OCI-LY7 (cell line): ENCODE data around the gene MAP3K10. TPM values are rescaled to one million over a fixed set of nuclear protein-coding genes. Genes with fewer than 3 reads are reported as not detected.

Experiments used
- BruUV-seq: library from RNA; stranded (reverse); fragments of 400-500 nt; replicated peaks from 2 replicates; lab custom pipeline; 2021; lab: Mats Ljungman, UMichigan
- CTCF ChIA-PET: fragments of 300-600 bp; sonication (Branson Sonifier 250); formaldehyde crosslinking; loops from one replicate; lab custom pipeline; 2022; ENCODE audit warnings: antibody characterized with exemption; ENCODE audit not compliant: unreplicated experiment; lab: Charles Lee
- POLR2A ChIA-PET: fragments of 300-600 bp; sonication (Branson Sonifier 250); formaldehyde crosslinking; loops from one replicate; lab custom pipeline; 2022; ENCODE audit warnings: antibody characterized with exemption; lab: Charles Lee
- DNase-seq: peaks from one replicate; pipeline ENCODE4 v3.0.0-alpha.2; 2015; ENCODE audit warnings: low spot score
- H2AFZ ChIP-seq: fragments of 200-600 bp; sonication (generic), shearing (Covaris generic); 2 replicates; pipeline ENCODE4 v1.6.1; 2014; ENCODE audit warnings: mild to moderate bottlenecking, antibody characterized with exemption, low read length, moderate library complexity
- H3K27ac ChIP-seq: fragments of 200-600 bp; sonication (generic); 2 replicates; pipeline ENCODE4 v1.5.1; 2014; ENCODE audit warnings: mixed run types, low read depth, mild to moderate bottlenecking, moderate library complexity, low read length, inconsistent platforms; ENCODE audit not compliant: poor library complexity, severe bottlenecking
- H3K36me3 ChIP-seq: fragments of 200-600 bp; sonication (generic); 2 replicates; pipeline ENCODE4 v1.6.1; 2014; ENCODE audit warnings: mild to moderate bottlenecking, antibody characterized with exemption, low read length, moderate library complexity, mixed read lengths; ENCODE audit not compliant: insufficient read depth
- H3K4me1 ChIP-seq: fragments of 200-600 bp; sonication (generic); 2 replicates; pipeline ENCODE4 v1.5.1; 2014; ENCODE audit warnings: mild to moderate bottlenecking, low read length; ENCODE audit not compliant: insufficient read depth, poor library complexity, severe bottlenecking
- H3K4me2 ChIP-seq: fragments of 200-600 bp; sonication (generic); 2 replicates; pipeline ENCODE4 v1.6.1; 2014; ENCODE audit warnings: mild to moderate bottlenecking, low read length
- H3K4me3 ChIP-seq: fragments of 200-600 bp; sonication (generic); 2 replicates; pipeline ENCODE4 v1.5.1; 2014; ENCODE audit warnings: mild to moderate bottlenecking, low read depth, low read length; ENCODE audit not compliant: poor library complexity, severe bottlenecking
- H3K79me2 ChIP-seq: fragments of 200-600 bp; sonication (generic); 2 replicates; pipeline ENCODE4 v1.6.1; 2016; ENCODE audit warnings: low read depth, mild to moderate bottlenecking, low read length, moderate library complexity, mixed read lengths; ENCODE audit not compliant: insufficient read depth
- H3K9me2 ChIP-seq: fragments of 200-600 bp; sonication (generic); 2 replicates; pipeline ENCODE4 v1.6.1; 2016; ENCODE audit warnings: mild to moderate bottlenecking, low read length, mixed read lengths; ENCODE audit not compliant: insufficient read depth
- H3K9me3 ChIP-seq: fragments of 200-600 bp; sonication (generic); 2 replicates; pipeline ENCODE4 v1.6.1; 2014; ENCODE audit warnings: mild to moderate bottlenecking, mixed run types, low read length, mixed read lengths
- H4K20me1 ChIP-seq: fragments of 200-600 bp; sonication (generic); 2 replicates; pipeline ENCODE4 v1.6.1; 2014; ENCODE audit warnings: mild to moderate bottlenecking, antibody characterized with exemption, low read length, moderate library complexity, mixed read lengths; ENCODE audit not compliant: insufficient read depth
- CTCF ChIP-seq: fragments of 200-600 bp; sonication (generic); conservative IDR thresholded peaks from 2 replicates; pipeline ENCODE4 v1.5.1; 2014; ENCODE audit warnings: mild to moderate bottlenecking, antibody characterized with exemption, low read length, moderate library complexity, mixed read lengths
- EZH2phosphoT487 ChIP-seq: fragments of 200-600 bp; sonication (generic); IDR thresholded peaks from 2 replicates; pipeline ENCODE4 v1.6.1; 2018; ENCODE audit warnings: low read depth, borderline replicate concordance, mild to moderate bottlenecking, mixed run types, antibody characterized with exemption, low read length, moderate library complexity, mixed read lengths
- intact Hi-C: fragments of 100-400 bp; cut with micrococcal nuclease; formaldehyde crosslinking; loops from one replicate; pipeline ENCODE4 v1.10.0; 2022; ENCODE audit not compliant: unreplicated experiment
- total RNA-seq, 2 experiments: library from RNA; depleted of rRNA in 1 of 2; stranded (reverse); fragments of >200 nt in 1 of 2; shearing (Covaris generic) in 1 of 2; gene quantifications; 2 replicates each; pipeline ENCODE4 v1.2.3, GENCODE V29; 2014 to 2022

MAP3K10 gene
- total RNA-seq, 2 experiments from 2014 or later, result 20.6 to 32.5 TPM

- no peak for TF ChIP-seq CTCF
- TF ChIP-seq EZH2phosphoT487, result no peak
- H3K36me3 ChIP-seq, result peaks cover 69% of the 10 kb centered on the region
- intact Hi-C loops, result no loop called here
- no peak overlapping the region for H2AFZ ChIP-seq
- H3K27ac ChIP-seq, result no peak overlapping the region
- no peaks in the 10 kb centered on the region for H3K9me2 ChIP-seq
- H3K9me3 ChIP-seq, result no peaks in the 10 kb centered on the region
- BruUV-seq, result no TSS peak
- no peaks in the 10 kb centered on the region for H3K79me2 ChIP-seq
- no peaks in the 10 kb centered on the region for H3K4me1 ChIP-seq
- ChIA-PET CTCF (no interaction called here), POLR2A (no interaction called here)
- no peak for DNase-seq
- H4K20me1 ChIP-seq, result no peaks in the 10 kb centered on the region
- no peak overlapping the region for H3K4me2 ChIP-seq
- H3K4me3 ChIP-seq, result no peak overlapping the region
Measured at GRCh38 chr19:40251991-40252390, 60.8 kb downstream of the MAP3K10 start.

DNA sequence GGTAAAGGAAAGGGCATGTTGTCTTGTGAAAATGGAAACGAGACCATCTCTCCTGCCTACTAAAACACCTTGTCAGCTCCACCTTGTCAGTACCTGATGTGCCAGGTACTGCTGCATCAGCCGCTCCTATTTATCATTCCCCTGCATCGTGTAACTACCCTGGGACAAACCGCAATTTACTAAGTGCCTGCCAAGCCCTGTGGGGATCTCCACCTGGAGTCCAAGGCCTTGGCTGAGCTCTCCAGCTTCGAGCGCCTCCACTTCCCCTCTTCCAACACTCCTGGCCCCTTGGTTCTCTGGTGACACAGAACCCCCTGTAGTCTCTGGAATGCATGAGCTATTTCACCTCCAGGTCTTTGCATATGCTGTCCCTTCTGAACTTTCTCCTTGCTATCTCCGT, 61.2 kb downstream of the MAP3K10 start:
- intact Hi-C loops, result no loop called here
- no peak for DNase-seq
- no peak for TF ChIP-seq CTCF
- TF ChIP-seq EZH2phosphoT487, result no peak
- H3K79me2 ChIP-seq, result no peaks in the 10 kb centered on the region
- no peaks in the 10 kb centered on the region for H3K4me1 ChIP-seq
- H3K36me3 ChIP-seq, result peaks cover 73% of the 10 kb centered on the region
- CTCF ChIA-PET, result no interaction called here
- POLR2A ChIA-PET, result no interaction called here
- BruUV-seq, result no TSS peak
- H3K27ac ChIP-seq, result no peak overlapping the region
- H3K4me2 ChIP-seq, result no peak overlapping the region
- no peak overlapping the region for H2AFZ ChIP-seq
- H3K9me2 ChIP-seq, result no peaks in the 10 kb centered on the region
- H4K20me1 ChIP-seq, result no peaks in the 10 kb centered on the region
- H3K9me3 ChIP-seq, result no peaks in the 10 kb centered on the region
- no peak overlapping the region for H3K4me3 ChIP-seq

DNA sequence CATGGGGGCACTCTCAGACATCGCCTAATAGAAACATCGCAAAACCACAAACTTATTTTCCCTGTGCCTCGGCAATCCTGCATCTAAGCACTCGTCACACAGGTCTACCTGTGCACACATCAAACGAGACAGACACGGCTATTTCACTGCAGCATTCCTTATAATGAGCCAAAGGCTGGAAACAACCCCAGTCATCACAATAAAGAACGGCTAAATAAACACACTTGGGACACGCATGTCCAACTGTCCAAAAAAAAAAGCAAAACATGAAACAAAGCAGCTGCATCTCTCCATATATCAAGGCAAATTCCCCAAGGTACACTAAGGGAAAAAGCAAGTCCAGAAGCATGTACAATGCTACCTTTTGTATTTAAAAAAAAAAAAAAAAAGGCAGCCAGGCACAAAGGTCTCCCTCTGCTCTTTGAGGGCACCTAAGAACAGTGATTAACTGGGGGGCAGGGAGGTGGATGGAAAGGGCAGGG, 62.4 kb downstream of the MAP3K10 start:
- Histone ChIP-seq H3K79me2 (peaks cover 5% of the 10 kb centered on the region; the same call in 1 of the 2 replicates), H2AFZ (no peak overlapping the region), H3K36me3 (peaks cover 80% of the 10 kb centered on the region), H3K4me1 (no peaks in the 10 kb centered on the region), H3K27ac (no peak overlapping the region), H3K9me3 (no peaks in the 10 kb centered on the region), H4K20me1 (no peaks in the 10 kb centered on the region), H3K4me3 (no peak overlapping the region), H3K9me2 (no peaks in the 10 kb centered on the region), H3K4me2 (no peak overlapping the region)
- no peak for TF ChIP-seq CTCF
- no peak for TF ChIP-seq EZH2phosphoT487
- no peak for DNase-seq
- ChIA-PET CTCF (no interaction called here), POLR2A (no interaction called here)
- BruUV-seq, result TSS peak; percentile 37
- intact Hi-C loops, result no loop called here
